Trophoblast cell (in vitro differentiated cells and primary cell): ENCODE results near the gene TOLLIP.

ENCODE experiments used
- DNase-seq, 2 donors: peaks; one replicate each; pipeline ENCODE4 v3.0.0-alpha.2; 2016
- H2AFZ ChIP-seq: 2 replicates; pipeline ENCODE4 v1.6.1; 2013; ENCODE audit warnings: low read length, moderate library complexity, mild to moderate bottlenecking; ENCODE audit not compliant: insufficient read depth, poor library complexity
- H2AK5ac ChIP-seq: 2 replicates; pipeline ENCODE4 v1.6.1; 2013; ENCODE audit warnings: mild to moderate bottlenecking, low read length
- H2BK120ac ChIP-seq: 2 replicates; pipeline ENCODE4 v1.6.1; 2013; ENCODE audit warnings: low read length, mild to moderate bottlenecking, moderate library complexity; ENCODE audit not compliant: insufficient read depth, poor library complexity
- H2BK12ac ChIP-seq: 2 replicates; pipeline ENCODE4 v1.6.1; 2013; ENCODE audit warnings: mild to moderate bottlenecking, low read length, moderate library complexity
- H2BK5ac ChIP-seq: 2 replicates; pipeline ENCODE4 v1.6.1; 2013; ENCODE audit warnings: low read length, low read depth, moderate library complexity, mild to moderate bottlenecking; ENCODE audit not compliant: poor library complexity
- H3K14ac ChIP-seq: 2 replicates; pipeline ENCODE4 v1.6.1; 2013; ENCODE audit warnings: mild to moderate bottlenecking, low read length
- H3K18ac ChIP-seq: 2 replicates; pipeline ENCODE4 v1.6.1; 2013; ENCODE audit warnings: mild to moderate bottlenecking, low read length
- H3K23ac ChIP-seq: 2 replicates; pipeline ENCODE4 v1.6.1; 2013; ENCODE audit warnings: low read length
- H3K27ac ChIP-seq: 2 replicates; pipeline ENCODE4 v1.5.1; 2013; ENCODE audit warnings: low read depth, mild to moderate bottlenecking, inconsistent platforms, low read length, moderate library complexity
- H3K27me3 ChIP-seq: 2 replicates; pipeline ENCODE4 v1.6.1; 2013; ENCODE audit warnings: inconsistent platforms, mild to moderate bottlenecking, low read length, moderate library complexity; ENCODE audit not compliant: insufficient read depth
- H3K36me3 ChIP-seq, 2 experiments: 1 replicate in 1 of 2; 2 replicates in 1 of 2; pipeline ENCODE4 v1.6.1; 2013; ENCODE audit warnings: low read length in 2 of 2, mild to moderate bottlenecking in 2 of 2, moderate library complexity in 1 of 2; ENCODE audit not compliant: insufficient read depth in 2 of 2, control insufficient read depth in 1 of 2
- H3K4ac ChIP-seq: 2 replicates; pipeline ENCODE4 v1.6.1; 2013; ENCODE audit warnings: low read depth, mild to moderate bottlenecking, low read length, moderate library complexity
- H3K4me1 ChIP-seq, 2 experiments: 1 replicate in 1 of 2; 2 replicates in 1 of 2; pipeline ENCODE4 v1.6.1; 2013; ENCODE audit warnings: low read length in 2 of 2, mild to moderate bottlenecking in 2 of 2, moderate library complexity in 1 of 2; ENCODE audit not compliant: insufficient read depth in 2 of 2, control insufficient read depth in 1 of 2
- H3K4me2 ChIP-seq: 2 replicates; pipeline ENCODE4 v1.6.1; 2013; ENCODE audit warnings: inconsistent platforms, mild to moderate bottlenecking, low read length, moderate library complexity
- H3K4me3 ChIP-seq: 2 replicates; pipeline ENCODE4 v1.5.1; 2013; ENCODE audit warnings: mild to moderate bottlenecking, low read depth, low read length, inconsistent platforms
- H3K79me1 ChIP-seq: one replicate; pipeline ENCODE4 v1.6.1; 2013; ENCODE audit warnings: low read length
- H3K79me2 ChIP-seq: 2 replicates; pipeline ENCODE4 v1.6.1; 2013; ENCODE audit warnings: low read length, mild to moderate bottlenecking; ENCODE audit not compliant: control insufficient read depth, insufficient read depth, poor library complexity
- H3K9ac ChIP-seq: 2 replicates; pipeline ENCODE4 v1.6.1; 2013; ENCODE audit warnings: mild to moderate bottlenecking, low read length
- H3K9me3 ChIP-seq: 2 replicates; pipeline ENCODE4 v1.6.1; 2013; ENCODE audit warnings: low read depth, mild to moderate bottlenecking, control low read depth, inconsistent platforms, low read length; ENCODE audit not compliant: insufficient read depth
- H4K12ac ChIP-seq: 2 replicates; pipeline ENCODE4 v1.6.1; 2013; ENCODE audit warnings: low read depth, mild to moderate bottlenecking, low read length, moderate library complexity
- H4K8ac ChIP-seq: 2 replicates; pipeline ENCODE4 v1.6.1; 2013; ENCODE audit warnings: low read depth, mild to moderate bottlenecking, low read length, moderate library complexity
- H4K91ac ChIP-seq: one replicate; pipeline ENCODE4 v1.6.1; 2013; ENCODE audit warnings: low read depth, mild to moderate bottlenecking, low read length, moderate library complexity
- WGBS: extraction: QIAGEN DNeasy Blood & Tissue Kit; methylation state at CpG from one replicate; pipeline ENCODE4 v1.1.7; 2013; ENCODE audit warnings: missing lambda C conversion rate; ENCODE audit not compliant: insufficient read length, insufficient coverage; ENCODE audit errors: extremely low coverage; 5-methylcytosine and 5-hydroxymethylcytosine counted together

Gene TOLLIP

GRCh38 chr11:1226226-1226985 is 83.0 kb downstream of the TOLLIP start:
- Histone ChIP-seq H3K4me1 (no peaks in the 10 kb centered on the region), H3K79me1 (no peaks in the 10 kb centered on the region), H4K8ac (no peak overlapping the region), H2BK12ac (no peak overlapping the region), H3K36me3 (no peaks in the 10 kb centered on the region), H3K79me2 (no peaks in the 10 kb centered on the region), H3K9me3 (peaks cover 5% of the 10 kb centered on the region), H3K23ac (no peak overlapping the region), H2BK120ac (no peak overlapping the region), H2BK5ac (no peak overlapping the region), H3K14ac (no peak overlapping the region), H3K27ac (no peak overlapping the region), H2AFZ (no peak overlapping the region), H4K12ac (no peak overlapping the region), H3K4ac (no peak overlapping the region), H3K18ac (no peak overlapping the region), H3K9ac (no peak overlapping the region), H3K4me3 (no peak overlapping the region), H3K4me2 (no peak overlapping the region), H2AK5ac (no peak overlapping the region), H3K27me3 (no peaks in the 10 kb centered on the region), H4K91ac (no peak overlapping the region)
- no peak for DNase-seq
- WGBS = no CpG with 5 or more reads among the region's 41 CpGs

- DNase-seq = no peak
- Histone ChIP-seq H4K12ac (no peak overlapping the region), H3K4me1 (no peaks in the 10 kb centered on the region), H4K91ac (no peak overlapping the region), H3K14ac (no peak overlapping the region), H2BK120ac (no peak overlapping the region), H3K27me3 (no peaks in the 10 kb centered on the region), H3K36me3 (no peaks in the 10 kb centered on the region), H3K9me3 (peaks cover 5% of the 10 kb centered on the region), H3K4me3 (no peak overlapping the region), H3K4me2 (no peak overlapping the region), H4K8ac (no peak overlapping the region), H2AK5ac (no peak overlapping the region), H3K23ac (no peak overlapping the region), H3K4ac (no peak overlapping the region), H3K18ac (no peak overlapping the region), H3K79me1 (no peaks in the 10 kb centered on the region), H3K9ac (no peak overlapping the region), H2AFZ (no peak overlapping the region), H3K27ac (no peak overlapping the region), H3K79me2 (no peaks in the 10 kb centered on the region), H2BK12ac (no peak overlapping the region), H2BK5ac (no peak overlapping the region)
- no CpG with 5 or more reads among the region's 29 CpGs for WGBS
These were observed 83.8 kb downstream of the TOLLIP start for GRCh38 chr11:1225386-1226225.

- Histone ChIP-seq H3K79me2 (no peaks in the 10 kb centered on the region), H3K9ac (no peak overlapping the region), H2BK12ac (no peak overlapping the region), H2AK5ac (no peak overlapping the region), H2BK5ac (no peak overlapping the region), H3K4me1 (no peaks in the 10 kb centered on the region), H3K4me2 (no peak overlapping the region), H3K4me3 (no peak overlapping the region), H3K27me3 (no peaks in the 10 kb centered on the region), H3K79me1 (no peaks in the 10 kb centered on the region), H3K27ac (no peak overlapping the region), H2AFZ (no peak overlapping the region), H3K23ac (no peak overlapping the region), H3K14ac (no peak overlapping the region), H3K4ac (no peak overlapping the region), H2BK120ac (no peak overlapping the region), H4K8ac (no peak overlapping the region), H3K9me3 (peaks cover 5% of the 10 kb centered on the region), H4K12ac (no peak overlapping the region), H3K36me3 (no peaks in the 10 kb centered on the region), H4K91ac (no peak overlapping the region), H3K18ac (no peak overlapping the region)
- no CpG with 5 or more reads among the region's 27 CpGs for WGBS
- no peak for DNase-seq
These were observed 84.7 kb downstream of the TOLLIP start for GRCh38 chr11:1224491-1225385.
